Gastroesophageal sphincter (tissue), 3 donors: ENCODE measurements around the gene TOMM20.

ENCODE experiments used
- CTCF ChIP-seq, 4 experiments: fragments of 200-600 bp in 2 of 4; fragments of 450-650 bp in 2 of 4; sonication (generic) in 1 of 4; IDR thresholded peaks; one replicate each; pipeline ENCODE4 v1.5.1; 2017 to 2019; ENCODE audit warnings: antibody characterized with exemption in 4 of 4, mild to moderate bottlenecking in 2 of 4, moderate library complexity in 2 of 4
- POLR2A ChIP-seq, 2 donors: fragments of 450-650 bp; IDR thresholded peaks; one replicate each; pipeline ENCODE4 v1.6.1; 2017; ENCODE audit warnings: antibody characterized with exemption in 2 of 2, mild to moderate bottlenecking in 2 of 2, moderate library complexity in 1 of 2

- TF ChIP-seq CTCF (IDR thresholded peaks at IDR 0.05) (no peak), POLR2A (IDR thresholded peaks at IDR 0.05) (no peak)
These were observed 51.5 kb downstream of the TOMM20 start for GRCh38 chr1:235077163-235077540.
